GM18951 (cell line): ENCODE results near the gene MAP4K3.

Source experiments
- POLR2A ChIP-seq: IDR thresholded peaks from 4 replicates; pipeline ENCODE4 v1.6.1; 2011; ENCODE audit warnings: mild to moderate bottlenecking; ENCODE audit not compliant: insufficient read length, insufficient read depth; ENCODE audit errors: extremely low read depth
- in situ Hi-C: fragments of 300-500 bp; cut with MboI; formaldehyde crosslinking; loops from one replicate; pipeline ENCODE4 v1.12.0; 2022; ENCODE audit warnings: low sequenced_read_pairs, mixed read lengths, inconsistent platforms; ENCODE audit not compliant: unreplicated experiment

The MAP4K3 gene

GRCh38 chr2:39435234-39435633 is 1.9 kb downstream of the MAP4K3 start:
- TF ChIP-seq POLR2A, result no peak
- in situ Hi-C loops, result no loop called here

- in situ Hi-C loops, result no loop called here
- no peak for TF ChIP-seq POLR2A
Measured at GRCh38 chr2:39434233-39434897, 2.7 kb downstream of the MAP4K3 start.

DNA sequence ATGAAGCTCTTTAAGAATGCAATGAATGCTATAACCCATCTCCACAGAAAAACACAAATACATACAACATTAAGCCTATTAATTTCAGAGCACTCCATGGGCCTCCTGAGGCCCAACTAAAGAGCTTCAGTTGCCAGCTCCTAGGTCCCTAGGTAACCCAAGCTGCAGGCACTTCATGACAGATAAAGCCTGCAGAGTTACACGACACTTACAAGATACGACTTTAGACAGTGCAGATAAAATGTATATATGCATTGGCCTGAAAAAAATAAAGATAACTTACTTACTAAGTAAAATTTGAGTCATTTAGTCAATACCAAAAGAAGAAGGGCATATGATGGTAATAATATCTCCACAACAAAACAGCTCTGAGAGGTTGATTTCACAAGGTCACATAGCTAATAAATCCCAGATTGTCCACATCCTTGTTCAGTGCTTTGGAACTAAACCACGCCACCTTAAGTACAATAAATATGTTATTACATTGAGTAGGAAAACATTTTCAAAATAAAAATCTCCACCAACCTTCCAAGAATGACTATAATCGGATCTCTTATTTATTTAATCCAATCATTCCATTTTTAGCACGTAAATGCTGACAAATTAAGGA is 3.4 kb downstream of the MAP4K3 start:
- no peak for TF ChIP-seq POLR2A
- in situ Hi-C loops, result no loop called here

GRCh38 chr2:39432701-39433100 is 4.4 kb downstream of the MAP4K3 start:
- TF ChIP-seq POLR2A, result no peak
- in situ Hi-C loops, result no loop called here

GRCh38 chr2:39431592-39432316 is 5.3 kb downstream of the MAP4K3 start:
- in situ Hi-C loops, result no loop called here
- TF ChIP-seq POLR2A, result no peak

GRCh38 chr2:39429746-39430145 is 7.3 kb downstream of the MAP4K3 start:
- in situ Hi-C loops, result no loop called here
- no peak for TF ChIP-seq POLR2A

- in situ Hi-C loops, result no loop called here
- TF ChIP-seq POLR2A, result no peak
Measured at GRCh38 chr2:39424951-39425350, 12.1 kb downstream of the MAP4K3 start.

GRCh38 chr2:39422700-39423099 is 14.4 kb downstream of the MAP4K3 start:
- in situ Hi-C loops, result no loop called here
- no peak for TF ChIP-seq POLR2A

- no peak for TF ChIP-seq POLR2A
- in situ Hi-C loops, result no loop called here
Measured at GRCh38 chr2:39421354-39421753, 15.7 kb downstream of the MAP4K3 start.

- no peak for TF ChIP-seq POLR2A
- in situ Hi-C loops, result no loop called here
Measured at GRCh38 chr2:39419282-39420223, 17.5 kb downstream of the MAP4K3 start.

DNA sequence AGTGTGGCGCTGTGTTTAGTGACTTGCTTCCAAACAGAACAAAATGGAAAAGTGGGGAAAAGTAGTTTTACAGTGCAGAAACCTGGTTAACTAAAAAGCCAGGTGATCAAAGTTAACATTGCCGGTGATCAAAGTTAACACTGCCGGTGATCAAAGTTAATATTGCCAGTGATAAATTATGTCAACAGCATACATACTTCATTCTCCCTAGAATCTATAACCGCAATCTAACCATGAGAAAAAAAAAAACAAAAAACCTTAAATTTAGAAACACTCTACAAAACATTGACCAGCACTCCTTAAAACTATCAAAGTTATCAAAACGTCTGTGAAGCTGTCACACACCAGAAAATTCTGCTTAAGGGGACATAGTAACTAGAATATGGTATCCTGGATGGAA is 18.6 kb downstream of the MAP4K3 start:
- TF ChIP-seq POLR2A, result no peak
- in situ Hi-C loops, result no loop called here

GRCh38 chr2:39416140-39416539 is 20.9 kb downstream of the MAP4K3 start:
- in situ Hi-C loops, result no loop called here

GRCh38 chr2:39413063-39413737 is 23.9 kb downstream of the MAP4K3 start:
- in situ Hi-C loops, result no loop called here
- no peak for TF ChIP-seq POLR2A

More at GRCh38 chr2:39416140-39416539, 20.9 kb downstream of the MAP4K3 start:
- no peak for TF ChIP-seq POLR2A
